GM19455 (cell line): ENCODE measurements around the gene CCSER2.
"Not testable (repeated sequence)": the region's sequence is repeated elsewhere in the genome, so short reads cannot be mapped to it uniquely, and the experiment has no call there.

Source experiments
- ATAC-seq: cut with Tn5 transposase; IDR thresholded peaks from one replicate; pipeline ENCODE4 v1.9.1; 2021; ENCODE audit not compliant: unreplicated experiment

CCSER2 gene

GRCh38 chr10:84390364-84390763 lies 62.0 kb downstream of the CCSER2 start:
- no peak for ATAC-seq

GRCh38 chr10:84391326-84391725 lies 62.9 kb downstream of the CCSER2 start:
- ATAC-seq, result no peak

DNA sequence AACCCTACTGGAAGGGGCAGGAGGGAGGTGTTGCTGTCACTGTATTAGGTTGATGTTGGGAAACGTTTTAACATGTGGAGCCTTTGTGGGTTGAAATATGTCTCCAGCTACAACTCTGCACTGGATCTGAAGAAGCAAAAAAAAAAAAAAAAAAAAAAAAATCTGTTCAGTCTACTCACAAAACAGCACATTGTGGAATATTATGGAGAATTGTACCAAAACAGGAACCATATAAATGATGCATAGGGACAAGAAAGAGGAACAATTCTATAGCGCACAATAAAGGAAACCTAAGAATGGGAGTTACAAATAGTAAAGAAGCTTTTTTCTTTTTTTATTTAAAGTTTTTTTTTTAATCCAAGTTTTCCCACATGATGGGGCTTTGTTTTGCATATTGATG lies 63.8 kb downstream of the CCSER2 start:
- no peak for ATAC-seq

DNA sequence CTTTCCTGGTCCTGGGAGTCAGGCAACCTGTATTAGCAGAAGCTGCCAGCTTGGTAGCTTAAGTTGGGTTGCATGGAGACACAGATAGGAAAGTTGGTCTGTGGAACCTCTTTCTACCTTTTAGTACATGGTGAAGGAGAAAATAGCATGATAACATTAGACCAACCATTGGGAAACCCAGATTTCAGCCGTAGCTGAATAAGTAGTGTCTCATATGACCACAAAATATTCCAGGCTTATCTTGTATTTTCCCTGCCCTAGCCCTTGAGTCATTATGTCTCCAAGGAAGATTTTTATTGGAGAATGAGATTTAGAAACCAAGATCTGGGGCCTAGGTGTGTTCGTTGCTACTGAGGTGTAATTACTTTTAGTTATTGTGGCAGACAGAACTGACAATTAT lies 67.2 kb downstream of the CCSER2 start:
- no peak for ATAC-seq

DNA sequence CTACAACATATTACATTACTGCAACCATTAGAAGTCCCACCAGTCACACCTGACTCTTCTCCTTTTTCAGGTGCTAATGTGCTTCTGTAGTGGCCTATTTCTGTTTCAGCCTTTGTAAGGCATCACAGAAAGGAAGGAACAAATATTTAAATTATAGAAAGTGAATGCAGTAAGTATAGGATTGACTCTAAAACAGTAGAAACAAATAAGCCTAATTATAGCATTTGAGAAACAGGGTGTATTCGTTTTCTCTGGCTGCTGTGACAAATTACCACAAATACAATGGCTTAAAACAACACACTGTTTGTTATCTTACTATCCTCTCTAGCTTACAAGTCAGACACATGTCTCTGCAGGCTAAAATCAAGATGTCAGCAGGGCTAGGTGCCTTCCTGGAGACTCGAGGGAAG lies 69.4 kb downstream of the CCSER2 start:
- ATAC-seq, result no peak

DNA sequence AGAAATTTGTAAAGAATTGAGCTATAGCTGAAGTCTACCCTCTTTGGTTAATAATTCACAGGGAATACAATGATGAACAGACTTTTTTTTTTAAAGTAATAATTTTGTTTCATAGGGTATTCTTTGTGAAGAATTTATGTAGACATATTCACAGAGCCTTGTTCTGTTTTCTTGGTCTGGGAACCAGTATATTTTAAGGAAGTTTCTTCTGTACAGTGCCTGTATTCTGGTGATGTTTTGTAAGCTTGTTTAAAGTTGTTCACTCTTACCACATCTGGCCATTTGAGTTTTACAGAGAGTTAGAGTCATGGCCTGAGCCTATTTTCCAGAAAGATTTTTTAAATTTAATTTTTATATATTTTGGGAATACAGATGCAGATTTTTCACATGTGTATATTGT lies 70.3 kb downstream of the CCSER2 start:
- ATAC-seq, result no peak

DNA sequence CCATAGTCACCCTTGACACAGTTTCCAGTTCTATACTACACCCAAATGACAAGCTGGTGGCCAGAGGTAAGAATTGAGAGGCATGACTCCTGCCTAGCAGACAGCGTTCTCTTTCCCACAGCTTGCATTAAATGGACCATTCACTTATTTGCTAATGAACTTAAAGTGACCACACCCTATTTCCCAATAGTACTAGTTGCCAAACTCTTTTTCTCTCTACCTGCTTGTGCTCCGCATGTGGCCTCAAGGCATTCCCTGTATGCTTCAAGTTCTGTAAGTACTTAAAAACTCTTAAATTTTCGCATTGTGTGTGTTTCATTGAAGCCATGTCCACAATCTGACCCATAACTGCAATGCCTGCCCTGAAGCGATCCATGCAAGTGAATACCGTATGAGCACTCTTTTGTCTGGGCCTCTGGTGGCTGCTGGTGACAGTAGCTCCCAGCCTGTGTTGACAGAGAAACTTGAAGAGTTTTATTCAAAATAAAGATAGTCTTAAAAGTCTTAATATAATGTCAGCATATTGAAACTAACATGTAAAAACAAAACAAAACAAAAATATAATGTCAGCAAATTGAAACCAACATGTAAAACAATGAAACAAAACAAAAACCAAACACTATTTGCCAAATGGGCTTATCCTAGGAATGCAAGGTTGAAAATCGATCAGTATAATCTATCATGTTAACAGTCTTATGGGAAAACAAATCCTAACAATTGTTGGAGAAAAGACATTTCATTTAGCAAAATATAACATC lies 73.6 kb downstream of the CCSER2 start:
- ATAC-seq, result no peak

DNA sequence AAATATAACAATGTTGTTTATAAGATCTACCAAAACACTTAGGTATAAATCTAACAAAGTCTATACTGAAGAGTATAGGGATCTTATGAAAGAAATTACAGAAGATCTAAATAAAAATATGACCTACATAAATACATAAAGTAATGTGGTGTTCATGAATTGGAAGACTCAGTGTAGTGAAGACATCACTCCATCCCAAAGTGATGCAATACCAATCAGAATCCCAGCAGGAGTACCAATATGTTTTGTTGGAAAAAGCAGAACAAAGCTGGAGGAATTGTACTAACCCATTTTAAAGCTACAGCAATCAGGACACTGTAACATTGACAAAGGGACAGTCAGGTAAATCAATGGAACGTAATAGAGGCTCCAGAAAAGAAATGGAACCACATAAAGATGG lies 76.4 kb downstream of the CCSER2 start:
- ATAC-seq, result no peak

GRCh38 chr10:84405662-84406061 lies 77.3 kb downstream of the CCSER2 start:
- ATAC-seq, result no peak

GRCh38 chr10:84406561-84406960 lies 78.2 kb downstream of the CCSER2 start:
- no peak for ATAC-seq

DNA sequence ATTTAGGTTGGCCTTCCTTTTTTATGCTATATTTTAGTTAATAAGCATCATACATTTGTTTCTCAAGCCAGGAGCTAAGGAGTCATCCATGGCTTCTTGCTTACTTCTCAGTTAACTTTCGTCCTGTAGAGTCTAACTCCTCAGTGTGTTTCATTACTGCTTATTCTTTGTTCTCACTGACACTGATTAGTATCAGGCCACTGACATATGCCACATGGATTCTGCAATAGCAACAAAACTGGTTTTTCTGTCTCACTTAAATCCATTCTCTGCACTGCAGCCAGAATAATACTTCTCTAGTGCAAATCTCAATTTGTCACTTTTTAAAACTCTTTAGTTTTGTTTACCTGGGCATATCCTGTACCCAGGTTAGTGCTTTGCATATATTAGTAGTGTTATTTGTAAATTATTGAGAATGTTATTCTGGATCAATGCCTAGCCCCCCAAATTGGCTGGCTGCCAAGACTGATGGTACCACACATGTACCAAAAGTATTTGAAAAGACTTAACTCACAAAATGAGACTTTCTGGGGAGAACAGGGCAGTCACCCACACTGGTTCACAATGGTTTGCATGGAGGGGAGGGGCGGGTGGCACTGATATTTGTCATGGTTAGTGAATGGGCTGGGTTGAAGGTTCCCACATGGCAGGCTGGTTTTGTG lies 79.1 kb downstream of the CCSER2 start:
- no peak for ATAC-seq

DNA sequence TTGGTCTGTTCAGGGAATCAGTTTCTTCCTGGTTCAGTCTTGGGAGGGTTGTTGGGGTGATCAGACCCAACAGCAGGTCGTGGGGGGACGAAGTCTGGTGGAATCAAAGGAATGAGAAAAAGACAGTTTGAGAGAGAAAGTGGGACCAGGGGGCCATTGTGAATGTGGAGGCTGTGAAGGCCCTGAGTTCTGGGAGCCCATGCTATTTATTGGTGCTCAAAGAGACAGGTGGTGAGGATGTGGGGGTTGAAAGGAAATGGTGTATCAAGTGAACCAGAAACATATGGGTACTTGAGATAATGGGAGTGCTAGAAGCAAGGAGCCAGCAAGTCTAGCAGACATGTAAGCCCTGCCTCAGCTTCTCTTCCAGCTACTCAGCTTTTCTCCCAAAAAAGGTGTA lies 84.1 kb downstream of the CCSER2 start:
- no peak for ATAC-seq

GRCh38 chr10:84414110-84414509 lies 85.7 kb downstream of the CCSER2 start:
- ATAC-seq, result not testable (repeated sequence)

DNA sequence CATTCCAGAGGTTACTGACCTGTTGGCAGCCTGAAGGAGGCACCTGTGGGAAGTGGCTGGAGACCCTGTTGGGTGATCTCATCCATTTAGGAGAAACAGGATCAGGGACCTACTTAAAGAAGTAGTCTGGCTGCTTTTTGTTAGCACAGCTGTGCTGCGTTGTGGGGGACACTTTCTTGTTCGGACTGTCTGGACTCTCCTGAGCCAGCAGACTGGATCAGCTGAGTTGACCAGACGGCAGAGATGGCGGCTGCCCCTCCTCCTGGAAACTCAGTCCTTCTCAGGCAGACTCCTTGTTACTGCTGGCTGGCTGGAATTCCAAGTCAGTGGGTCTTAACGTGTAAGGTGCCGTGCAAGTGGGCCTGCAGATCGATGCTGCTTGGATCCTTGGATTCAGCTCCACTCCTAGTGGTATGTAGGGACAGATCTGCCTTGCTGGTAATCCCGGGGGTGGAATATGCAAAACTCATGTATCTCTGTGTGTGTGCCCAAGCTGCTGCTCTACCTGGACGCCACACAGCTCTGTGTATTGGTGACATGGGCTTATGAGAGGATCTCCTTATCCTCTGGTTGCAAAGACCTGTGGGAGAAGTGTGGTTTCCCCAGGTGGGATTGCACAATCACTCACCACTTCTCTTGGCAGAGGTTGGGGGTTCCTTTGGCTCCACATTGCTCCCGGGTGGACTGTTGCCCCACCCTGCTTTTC lies 87.3 kb downstream of the CCSER2 start:
- ATAC-seq, result no peak

- ATAC-seq, result no peak
Measured at GRCh38 chr10:84416245-84416555, 87.8 kb downstream of the CCSER2 start.

GRCh38 chr10:84423719-84424118 lies 95.3 kb downstream of the CCSER2 start:
- ATAC-seq, result no peak

- no peak for ATAC-seq
Measured at GRCh38 chr10:84424731-84425167, 96.4 kb downstream of the CCSER2 start.

DNA sequence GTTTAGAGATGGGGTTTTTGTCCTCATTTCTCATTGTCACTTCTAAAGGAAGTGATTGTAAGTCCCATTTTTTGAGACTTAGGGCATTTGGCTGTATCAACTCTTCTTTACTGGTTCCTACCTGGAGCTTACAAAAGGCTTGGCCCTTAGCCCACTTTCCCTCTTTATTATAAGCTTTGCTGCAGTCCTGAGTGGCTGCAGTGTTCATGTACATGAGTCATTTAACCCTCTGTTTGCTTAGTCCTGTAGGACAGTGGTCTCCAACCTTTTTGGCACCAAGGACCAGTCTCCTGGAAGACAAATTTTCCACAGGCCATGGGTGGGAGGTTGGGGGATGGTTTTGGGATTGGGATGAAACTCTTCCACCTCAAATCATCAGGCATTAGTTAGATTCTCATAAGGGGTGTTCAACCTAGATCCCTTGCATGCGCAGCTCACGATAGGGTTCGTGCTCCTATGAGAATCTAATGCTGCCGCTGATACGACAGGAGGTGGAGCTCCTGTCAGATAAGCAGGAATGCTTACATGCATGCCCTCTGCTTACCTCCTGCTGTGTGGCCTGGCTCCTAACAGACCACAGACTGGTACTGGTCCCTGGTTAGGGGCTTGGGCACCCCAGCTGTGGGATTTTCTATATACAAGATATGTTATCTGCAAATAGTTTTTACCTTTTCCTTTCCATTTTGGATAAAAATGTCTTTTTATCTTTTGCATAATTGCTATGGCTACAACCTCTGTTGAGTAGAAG lies 99.7 kb downstream of the CCSER2 start:
- ATAC-seq, result no peak

GRCh38 chr10:84428711-84429110 lies 100.3 kb downstream of the CCSER2 start:
- ATAC-seq, result no peak

DNA sequence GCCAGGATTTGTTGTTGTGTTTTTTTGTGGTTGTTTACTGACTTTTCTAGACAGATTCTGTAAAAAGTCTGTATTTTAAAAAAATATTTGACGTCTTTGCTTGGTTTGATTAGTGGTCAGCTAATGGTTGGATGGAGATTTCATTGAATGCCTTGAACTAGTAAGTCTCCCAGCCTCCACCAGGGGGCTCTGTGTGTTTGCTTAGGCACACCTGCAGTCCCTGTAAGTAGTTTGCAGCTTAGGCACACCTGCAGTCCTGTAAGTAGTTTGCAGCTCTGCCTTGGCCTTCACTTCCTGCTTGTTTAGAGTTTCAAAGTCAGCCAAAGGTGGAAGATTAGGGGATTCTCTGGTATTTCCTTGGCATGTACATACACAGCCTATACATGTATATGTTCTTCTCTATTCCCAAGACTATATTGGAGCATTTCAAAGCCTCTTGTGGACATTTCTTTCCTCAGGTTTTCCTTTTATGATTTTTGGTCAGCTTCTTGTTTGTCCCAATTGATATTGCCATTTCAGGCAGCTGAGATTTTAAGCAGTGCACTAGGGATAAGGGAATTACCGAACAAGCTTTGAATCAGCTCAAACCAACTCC lies 101.6 kb downstream of the CCSER2 start:
- ATAC-seq, result peak; percentile 97

GRCh38 chr10:84432891-84433290 lies 104.5 kb downstream of the CCSER2 start:
- ATAC-seq, result no peak
